Myocyte (in vitro differentiated cells): ENCODE data around the gene RAB1B. TPM values are rescaled to one million over a fixed set of nuclear protein-coding genes. Genes with fewer than 3 reads are reported as not detected.

Source experiments
- DNase-seq: peaks from one replicate; pipeline ENCODE4 v3.0.0-alpha.2; 2012; ENCODE audit warnings: low read depth
- polyA plus RNA-seq: library from polyadenylated mRNA; unstranded; fragments of >200 nt; gene quantifications from one replicate; pipeline ENCODE4 v1.2.1, GENCODE V29; 2012; ENCODE audit warnings: missing spikeins
- total RNA-seq: library from RNA; depleted of rRNA; stranded (reverse); fragments of >200 nt; gene quantifications from 2 replicates; pipeline ENCODE4 v1.2.3, GENCODE V29; 2014

The RAB1B gene
- total RNA-seq = 143 and 146 TPM in 2 replicates
- polyA plus RNA-seq = 199 TPM

DNA sequence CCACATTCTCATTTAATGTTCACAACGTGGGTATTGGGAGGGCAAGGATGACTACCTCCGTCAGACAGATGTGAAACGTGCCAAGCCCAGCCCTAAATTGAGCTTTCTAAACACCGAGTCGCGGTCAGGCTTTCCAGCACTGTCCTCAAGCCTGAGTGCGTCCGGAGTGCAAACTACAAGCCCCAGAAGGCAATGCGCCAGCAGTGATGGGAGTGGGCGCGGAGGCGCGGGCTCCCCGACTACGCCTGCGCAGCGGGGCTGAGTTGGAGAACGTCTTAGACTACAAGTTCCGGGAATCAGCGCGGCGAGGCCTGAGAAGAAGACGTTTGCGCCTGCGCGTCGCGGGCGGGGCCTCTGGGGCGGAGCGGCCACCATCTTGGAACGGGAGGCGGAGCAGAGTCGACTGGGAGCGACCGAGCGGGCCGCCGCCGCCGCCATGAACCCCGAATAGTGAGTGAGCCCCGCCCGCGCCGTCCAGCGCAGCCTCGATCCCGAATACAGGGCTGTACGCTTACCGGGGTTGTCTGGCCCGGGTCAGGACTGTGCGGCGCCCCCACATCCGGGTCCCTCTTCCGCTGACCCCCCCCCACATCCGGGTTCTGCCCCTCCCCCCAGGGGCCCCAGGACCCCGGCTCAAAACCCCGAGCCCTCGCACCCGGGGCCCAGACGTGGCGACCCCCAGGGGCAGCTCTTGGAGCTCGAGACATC, at the start of gene RAB1B:
Gene RAB1B, plus strand, starts transcription at position 396 of the 708 bp plus-strand sequence. Its CDS starts 41 bp downstream, at position 437.
- DNase-seq = peak; percentile 100

- no peak for DNase-seq
Observed at GRCh38 chr11:66218846-66219620, 49.4 kb upstream of the RAB1B start.

DNA sequence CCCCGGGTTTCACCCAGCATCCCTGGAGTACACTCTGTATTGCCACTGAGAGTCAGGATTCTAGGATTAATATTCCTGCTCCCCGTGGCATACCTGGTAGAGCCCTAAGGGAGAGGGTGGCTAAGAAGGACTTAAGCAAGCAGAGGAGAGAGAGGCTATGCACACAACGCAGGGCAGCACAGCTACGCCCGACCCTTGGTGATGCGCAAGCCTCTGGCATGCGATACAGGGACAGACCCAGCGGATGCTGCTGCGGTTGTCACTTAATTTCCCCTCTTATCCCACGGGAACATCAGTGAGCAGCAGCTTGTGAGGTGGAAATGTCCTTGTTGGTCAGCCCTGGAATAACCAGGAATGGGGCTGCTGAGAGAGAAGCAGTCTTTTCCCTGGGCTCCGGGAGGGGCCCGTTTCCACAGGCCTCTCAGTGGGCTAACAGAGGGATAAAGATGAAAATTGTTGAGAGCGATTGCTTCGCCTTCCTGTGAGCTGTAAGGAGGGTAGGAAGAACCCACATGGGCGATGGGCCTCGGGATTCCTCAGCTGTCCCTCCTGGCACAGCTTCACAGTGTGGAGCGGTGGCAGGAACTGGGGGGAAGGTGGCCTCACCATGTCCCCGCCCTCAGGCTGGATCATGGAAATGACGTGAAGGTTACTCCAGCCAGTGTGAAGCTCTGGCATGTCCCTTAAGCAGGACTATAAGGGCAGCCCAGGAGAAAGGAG, 48.4 kb upstream of the RAB1B start:
- no peak for DNase-seq

DNA sequence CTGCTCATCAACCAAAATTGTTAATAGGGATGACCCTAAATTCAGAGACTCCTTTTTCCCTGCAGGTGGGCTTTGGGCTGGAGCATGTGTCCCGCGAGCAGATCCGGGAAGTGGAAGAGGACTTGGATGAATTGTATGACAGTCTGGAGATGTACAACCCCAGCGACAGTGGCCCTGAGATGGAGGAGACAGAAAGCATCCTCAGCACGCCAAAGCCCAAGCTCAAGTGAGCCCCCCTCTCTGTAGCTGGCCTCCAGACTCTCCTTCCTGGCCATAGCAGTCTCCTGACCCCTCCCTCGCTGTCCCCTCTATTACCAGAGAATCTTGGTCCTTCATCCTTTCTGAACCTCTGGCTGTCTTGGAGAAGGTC, 47.9 kb upstream of the RAB1B start:
- no peak for DNase-seq

DNA sequence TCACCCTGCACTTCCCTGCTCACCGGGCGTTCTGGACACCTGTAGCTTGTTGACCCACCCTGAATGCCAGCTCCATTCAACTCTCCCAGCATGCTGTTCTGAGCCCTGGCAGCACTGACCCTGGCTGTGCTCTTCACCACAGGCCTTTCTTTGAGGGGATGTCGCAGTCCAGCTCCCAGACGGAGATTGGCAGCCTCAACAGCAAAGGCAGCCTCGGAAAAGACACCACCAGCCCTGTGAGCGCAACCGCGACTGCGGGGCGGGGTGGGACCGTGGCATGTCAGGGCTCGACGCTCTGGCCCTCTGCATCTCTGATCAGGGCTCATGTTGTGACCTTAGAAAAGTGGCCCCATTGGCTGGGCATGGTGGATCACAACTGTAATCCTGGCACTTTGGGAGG, 47.4 kb upstream of the RAB1B start:
- DNase-seq = no peak

- no peak for DNase-seq
Observed at GRCh38 chr11:66221726-66222236, 46.7 kb upstream of the RAB1B start.

- peak; percentile 92 for DNase-seq
Observed at GRCh38 chr11:66222358-66223149, 45.9 kb upstream of the RAB1B start.

DNA sequence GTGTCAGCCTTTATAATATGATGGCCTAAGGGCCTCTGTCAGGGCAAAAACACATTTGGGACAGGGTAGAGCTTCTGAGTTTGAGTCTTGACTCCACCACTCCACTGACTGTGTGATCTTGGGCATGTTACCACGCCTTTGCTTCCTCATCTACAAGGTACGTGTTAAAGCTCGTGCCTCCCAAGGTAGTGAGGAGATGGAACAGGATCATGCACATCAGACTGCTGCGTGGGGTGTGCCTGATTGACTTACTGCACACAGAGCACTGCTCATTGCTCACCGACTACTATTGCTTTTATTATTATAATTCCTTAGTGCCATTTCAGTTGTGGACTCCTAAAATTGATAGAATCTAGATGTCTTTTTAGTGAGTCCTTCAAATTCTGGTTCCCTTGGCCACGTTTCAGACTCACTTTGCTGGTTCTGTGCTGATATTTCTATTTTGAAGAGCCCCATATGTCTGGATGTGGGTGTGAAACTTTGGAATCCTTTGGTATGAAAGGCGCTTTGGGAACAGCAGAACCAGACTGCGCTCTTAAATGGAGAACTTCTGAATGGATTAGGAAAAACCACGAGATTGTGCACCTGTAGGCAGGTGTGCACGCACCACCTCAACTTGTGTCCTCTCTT, 44.1 kb upstream of the RAB1B start:
- DNase-seq = no peak

GRCh38 chr11:66225066-66225465, 43.4 kb upstream of the RAB1B start:
- no peak for DNase-seq

GRCh38 chr11:66226101-66226500, 42.3 kb upstream of the RAB1B start:
- no peak for DNase-seq

DNA sequence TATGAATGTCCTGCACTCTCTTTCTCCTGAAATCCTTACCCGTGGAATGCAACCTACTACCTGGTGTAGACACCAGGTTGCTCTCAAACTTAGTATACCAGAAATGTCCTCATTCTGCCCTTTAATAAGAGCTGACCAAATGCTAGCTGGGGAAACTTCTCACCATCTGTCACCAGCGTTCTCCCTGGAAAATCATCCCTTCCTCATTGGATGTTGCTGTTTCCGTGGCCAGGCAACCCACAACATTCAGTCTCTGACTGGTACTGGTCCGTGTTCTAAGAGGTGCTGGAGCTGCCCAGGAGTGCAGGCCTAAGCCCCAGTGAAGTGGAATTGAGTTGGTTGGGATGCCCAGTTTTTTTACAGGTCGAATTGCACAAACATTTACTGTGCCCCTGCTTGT, 40.7 kb upstream of the RAB1B start:
- DNase-seq = no peak

DNA sequence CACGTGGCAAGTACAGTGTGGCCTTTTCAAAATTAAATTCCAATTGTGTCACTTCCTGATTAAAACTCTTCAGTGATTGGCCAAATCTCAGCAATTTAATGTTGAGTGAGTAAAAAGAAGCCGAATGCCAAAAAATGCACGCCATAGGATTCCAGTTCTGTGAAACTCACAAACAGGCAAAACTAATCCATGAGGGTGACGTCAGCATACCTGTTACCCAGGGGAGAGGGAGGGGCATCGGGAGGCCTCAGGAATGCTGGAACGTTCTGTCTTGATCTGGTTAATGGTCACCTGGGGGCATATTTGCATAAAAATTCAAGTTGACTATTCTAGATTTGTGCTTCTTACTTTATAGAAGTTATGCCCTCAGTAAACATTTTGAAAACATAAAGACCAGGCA, 39.9 kb upstream of the RAB1B start:
- DNase-seq = no peak

- DNase-seq = no peak
Observed at GRCh38 chr11:66230156-66230555, 38.3 kb upstream of the RAB1B start.

DNA sequence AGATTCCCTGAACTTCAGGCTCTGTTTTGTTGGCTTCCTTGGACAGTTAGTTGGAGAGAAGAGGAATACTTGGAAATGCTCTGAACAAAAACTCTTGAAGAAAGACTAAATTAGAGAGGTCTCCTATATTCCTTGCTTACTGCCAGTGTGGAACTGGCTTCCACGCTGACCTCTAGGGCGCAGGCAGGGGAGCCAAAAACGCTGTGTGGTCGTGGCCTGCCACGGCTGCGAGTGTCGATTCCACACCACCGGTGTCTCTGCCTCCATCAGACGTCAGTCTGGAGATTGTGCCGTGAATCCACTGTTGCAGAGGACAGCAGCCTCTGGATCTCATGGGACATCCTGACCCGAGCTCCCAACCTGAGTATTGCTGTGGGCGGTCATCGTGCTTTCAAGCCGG, 37.5 kb upstream of the RAB1B start:
- no peak for DNase-seq

DNA sequence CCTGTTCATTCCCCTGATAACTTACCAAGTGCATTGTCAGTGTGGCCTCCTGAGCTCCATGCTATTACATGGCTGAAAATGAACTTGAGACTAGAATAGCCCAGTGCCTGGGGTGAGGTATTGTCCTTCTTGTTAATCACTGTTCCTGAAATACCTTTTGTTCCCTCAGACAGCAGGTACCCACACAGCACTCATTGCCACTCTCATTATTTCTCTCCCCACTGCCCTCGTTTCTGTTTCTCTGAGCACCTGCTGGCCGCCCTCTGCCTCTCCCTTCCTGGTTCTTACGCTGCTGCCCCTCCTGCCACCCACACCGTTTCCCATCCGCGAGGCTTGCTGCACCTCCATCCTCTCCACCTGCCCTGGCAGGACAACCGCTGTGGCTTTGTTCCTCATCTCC, 36.9 kb upstream of the RAB1B start:
- no peak for DNase-seq

DNA sequence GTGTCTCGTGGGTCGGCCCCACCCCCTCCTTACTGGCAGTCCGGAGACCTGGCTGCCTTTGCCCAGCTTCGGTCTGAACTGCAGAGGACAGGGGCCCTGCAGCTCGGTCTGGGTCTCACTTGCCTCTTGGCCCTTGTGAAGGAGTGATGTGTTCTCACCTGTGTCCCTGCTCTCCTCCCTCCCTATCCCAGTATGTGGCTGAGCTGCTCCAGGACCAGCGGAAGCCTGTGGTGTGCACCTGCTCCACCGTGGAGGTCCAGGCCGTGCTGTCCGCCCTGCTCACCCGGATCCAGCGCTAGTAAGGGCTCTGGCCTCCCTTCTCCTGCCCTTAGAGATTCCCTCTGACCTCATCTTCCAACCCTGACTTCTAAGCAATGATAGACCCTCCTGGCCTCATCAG, 35.7 kb upstream of the RAB1B start:
- no peak for DNase-seq

- DNase-seq = peak; percentile 34
Observed at GRCh38 chr11:66233301-66233700, 35.1 kb upstream of the RAB1B start.

GRCh38 chr11:66235141-66235540, 33.3 kb upstream of the RAB1B start:
- no peak for DNase-seq

DNA sequence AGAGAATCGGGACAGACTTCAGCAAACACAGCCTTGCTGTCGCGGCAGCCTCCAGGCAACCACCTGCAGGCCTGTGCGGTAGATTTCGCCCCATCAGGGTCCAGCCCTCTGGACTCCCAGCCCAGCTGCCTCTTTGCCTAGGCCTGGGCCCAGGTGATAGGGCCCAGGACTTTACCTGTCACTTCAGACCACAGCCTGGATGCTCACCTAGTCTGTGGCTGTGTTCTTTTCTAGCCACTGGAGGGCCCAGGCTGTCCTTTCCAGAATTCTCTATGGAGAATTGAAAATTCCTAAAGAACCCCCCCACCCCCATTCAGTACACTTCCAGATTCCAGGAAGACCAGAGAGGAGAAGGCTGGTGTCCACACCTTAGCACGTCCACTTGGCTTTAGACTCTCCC, 30.6 kb upstream of the RAB1B start:
- no peak for DNase-seq

- no peak for DNase-seq
Observed at GRCh38 chr11:66238786-66239413, 29.5 kb upstream of the RAB1B start.
